Superior temporal gyrus (tissue), 1 donor: ENCODE measurements around the gene SH2D3A.
"Not testable (repeated sequence)": the region's sequence is repeated elsewhere in the genome, so short reads cannot be mapped to it uniquely, and the experiment has no call there.

Experiments
- DNase-seq: peaks from one replicate; pipeline ENCODE4 v3.0.0-alpha.2; 2016; ENCODE audit errors: extremely low spot score

The SH2D3A gene

GRCh38 chr19:6761053-6761676 is 6.1 kb downstream of the SH2D3A start:
- no peak for DNase-seq

- DNase-seq: no peak
Measured at GRCh38 chr19:6760606-6761005, 6.6 kb downstream of the SH2D3A start.

- DNase-seq: no peak
Measured at GRCh38 chr19:6754653-6755463, 12.4 kb downstream of the SH2D3A start.

- DNase-seq: no peak
Measured at GRCh38 chr19:6754136-6754535, 13.1 kb downstream of the SH2D3A start.

- no peak for DNase-seq
Measured at GRCh38 chr19:6753178-6754031, 13.8 kb downstream of the SH2D3A start.

GRCh38 chr19:6752256-6753177 is 14.7 kb downstream of the SH2D3A start:
- no peak for DNase-seq

- DNase-seq: no peak
Measured at GRCh38 chr19:6751189-6751588, 16.0 kb downstream of the SH2D3A start.

- no peak for DNase-seq
Measured at GRCh38 chr19:6750062-6750461, 17.2 kb downstream of the SH2D3A start.

GRCh38 chr19:6748543-6748942 is 18.7 kb downstream of the SH2D3A start:
- DNase-seq: not testable (repeated sequence)

- no peak for DNase-seq
Measured at GRCh38 chr19:6745965-6746364, 21.3 kb downstream of the SH2D3A start.

GRCh38 chr19:6744381-6745301 is 22.6 kb downstream of the SH2D3A start:
- DNase-seq: peak; percentile 17

- no peak for DNase-seq
Measured at GRCh38 chr19:6743714-6744380, 23.4 kb downstream of the SH2D3A start.

- DNase-seq: no peak
Measured at GRCh38 chr19:6743066-6743465, 24.2 kb downstream of the SH2D3A start.

GRCh38 chr19:6740589-6741343 is 26.5 kb downstream of the SH2D3A start:
- no peak for DNase-seq

- DNase-seq: no peak
Measured at GRCh38 chr19:6739883-6740588, 27.2 kb downstream of the SH2D3A start.

GRCh38 chr19:6739390-6739882 is 27.8 kb downstream of the SH2D3A start, which contains the start of gene TRIP10:
TSS of gene TRIP10 (plus strand) at chr19:6739680. CDS start at chr19:6739762, 82 bp downstream.
- peak; percentile 81 for DNase-seq

- DNase-seq: peak; percentile 12
Measured at GRCh38 chr19:6738787-6739389, 28.3 kb downstream of the SH2D3A start.
